ENCODE results near the gene TNNT1. TPM values are rescaled to one million over a fixed set of nuclear protein-coding genes. Genes with fewer than 3 reads are reported as not detected.
A peak's percentile ranks its signal among the peaks of the same experiment; 100 is the strongest.
"Not testable (repeated sequence)": the region's sequence is repeated elsewhere in the genome, so short reads cannot be mapped to it uniquely, and the experiment has no call there.

Gene TNNT1
- total RNA-seq, 2 donors from 2014 or later, result not detected

- TF ChIP-seq CTCF (IDR thresholded peaks at IDR 0.05), result no peak
Observed at GRCh38 chr19:55112777-55113569, 36.0 kb downstream of the TNNT1 start.

GRCh38 chr19:55112246-55112776 lies 36.7 kb downstream of the TNNT1 start:
- H3K36me3 ChIP-seq, result peaks cover 2% of the 10 kb centered on the region
- H3K4me3 ChIP-seq, result no peak overlapping the region
- H3K27me3 ChIP-seq (replicated peaks; ENCODE audit: insufficient read depth), result no peaks in the 10 kb centered on the region
- peaks cover 26 to 48% of the 10 kb centered on the region in 2 donors for H3K4me1 ChIP-seq (ENCODE audit: control insufficient read depth in 1 of 2, low read depth in 2 of 2)
- TF ChIP-seq CTCF (IDR thresholded peaks at IDR 0.05), result no peak
- ATAC-seq (ENCODE audit: insufficient number of reproducible peaks, low FRiP score, low read depth) (no peak), DNase-seq (ENCODE audit: low spot score) (no peak)
- H3K27ac ChIP-seq, result peak overlapping the region; percentile 79 to 92
- H3K9me3 ChIP-seq, result no peaks in the 10 kb centered on the region

More at GRCh38 chr19:55112777-55113569, 36.0 kb downstream of the TNNT1 start:
- DNase-seq (ENCODE audit: low spot score) (no peak), ATAC-seq (ENCODE audit: insufficient number of reproducible peaks, low FRiP score, low read depth) (no peak)
- H3K4me3 ChIP-seq, result peak overlapping the region; percentile 50
- H3K27ac ChIP-seq, result peak overlapping the region; percentile 79 to 92
- H3K4me1 ChIP-seq (ENCODE audit: control insufficient read depth in 1 of 2, low read depth in 2 of 2), result peaks cover 26 to 48% of the 10 kb centered on the region in 2 donors
- H3K36me3 ChIP-seq, result peaks cover 2% of the 10 kb centered on the region
- no peaks in the 10 kb centered on the region for H3K9me3 ChIP-seq
- no peaks in the 10 kb centered on the region for H3K27me3 ChIP-seq (replicated peaks; ENCODE audit: insufficient read depth)

GRCh38 chr19:55111238-55111831 lies 37.7 kb downstream of the TNNT1 start:
- ATAC-seq (ENCODE audit: insufficient number of reproducible peaks, low FRiP score, low read depth), result no peak
- H3K4me3 ChIP-seq, result no peak overlapping the region
- H3K27ac ChIP-seq, result peak overlapping the region; percentile 59 to 61
- DNase-seq (ENCODE audit: low spot score), result no peak
- H3K36me3 ChIP-seq, result peaks cover 2% of the 10 kb centered on the region
- TF ChIP-seq CTCF (IDR thresholded peaks at IDR 0.05), result no peak
- H3K27me3 ChIP-seq (replicated peaks; ENCODE audit: insufficient read depth), result no peaks in the 10 kb centered on the region
- no peaks in the 10 kb centered on the region for H3K9me3 ChIP-seq
- peaks cover 26 to 48% of the 10 kb centered on the region in 2 donors for H3K4me1 ChIP-seq (ENCODE audit: control insufficient read depth in 1 of 2, low read depth in 2 of 2)

- Histone ChIP-seq H3K4me3 (no peak overlapping the region), H3K27ac (no peak overlapping the region), H3K9me3 (no peaks in the 10 kb centered on the region), H3K36me3 (peaks cover 6% of the 10 kb centered on the region), H3K4me1 (ENCODE audit: control insufficient read depth in 1 of 2, low read depth in 2 of 2) (peaks cover 16 to 33% of the 10 kb centered on the region in 2 donors), H3K27me3 (replicated peaks; ENCODE audit: insufficient read depth) (no peaks in the 10 kb centered on the region)
- ATAC-seq (ENCODE audit: insufficient number of reproducible peaks, low FRiP score, low read depth) (no peak), DNase-seq (ENCODE audit: low spot score) (no peak)
- TF ChIP-seq CTCF (IDR thresholded peaks at IDR 0.05), result no peak
Observed at GRCh38 chr19:55109527-55110291, 39.3 kb downstream of the TNNT1 start.

GRCh38 chr19:55107252-55107651 lies 41.8 kb downstream of the TNNT1 start:
- ATAC-seq (ENCODE audit: insufficient number of reproducible peaks, low FRiP score, low read depth); H3K4me3 ChIP-seq; H3K27me3 ChIP-seq (replicated peaks; ENCODE audit: insufficient read depth); DNase-seq (ENCODE audit: low spot score); H3K9me3 ChIP-seq; H3K27ac ChIP-seq; H3K4me1 ChIP-seq (ENCODE audit: control insufficient read depth in 1 of 2, low read depth in 2 of 2): not testable (repeated sequence)
- peaks cover 18% of the 10 kb centered on the region for H3K36me3 ChIP-seq

Measured in thoracic aorta (tissue), 2 donors.